Gastroesophageal sphincter (tissue), 4 donors: ENCODE results near the gene SLC35C1. TPM values are rescaled to one million over a fixed set of nuclear protein-coding genes. Genes with fewer than 3 reads are reported as not detected.

Experiments
- ATAC-seq: fragments of 150-250 bp; one replicate; pipeline ENCODE4 v1.9.1; 2016; ENCODE audit warnings: mild to moderate bottlenecking, moderate library complexity
- H3K27ac ChIP-seq, 4 donors: fragments of 200-600 bp; sonication (generic) in 3 of 4; 1 replicate in 3 of 4; 2 replicates in 1 of 4; pipeline ENCODE4 v1.5.1; 2016 to 2019
- H3K27me3 ChIP-seq: fragments of 200-600 bp; sonication (generic); one replicate; pipeline ENCODE4 v1.5.1; 2019
- H3K36me3 ChIP-seq, 2 donors: fragments of 200-600 bp; sonication (generic); one replicate each; pipeline ENCODE4 v1.5.1; 2019; ENCODE audit warnings: control low read depth in 1 of 2
- H3K4me1 ChIP-seq, 3 donors: fragments of 200-600 bp; sonication (generic); 1 replicate in 2 of 3; 2 replicates in 1 of 3; pipeline ENCODE4 v1.5.1; 2016 to 2019; ENCODE audit warnings: control low read depth in 2 of 3
- H3K4me3 ChIP-seq, 2 donors: fragments of 200-600 bp; sonication (generic); one replicate each; pipeline ENCODE4 v1.5.1; 2019; ENCODE audit warnings: mild to moderate bottlenecking in 1 of 2, moderate library complexity in 1 of 2
- H3K9me3 ChIP-seq, 3 donors: fragments of 200-600 bp; sonication (generic); one replicate each; pipeline ENCODE4 v1.5.1; 2017 to 2019; ENCODE audit warnings: control low read depth in 2 of 3
- CTCF ChIP-seq, 4 experiments: fragments of 200-600 bp in 2 of 4; fragments of 450-650 bp in 2 of 4; sonication (generic) in 1 of 4; IDR thresholded peaks; one replicate each; pipeline ENCODE4 v1.5.1; 2017 to 2019; ENCODE audit warnings: antibody characterized with exemption in 4 of 4, mild to moderate bottlenecking in 2 of 4, moderate library complexity in 2 of 4
- EP300 ChIP-seq: sonication (generic); formaldehyde crosslinking; IDR thresholded peaks from one replicate; pipeline ENCODE4 v1.6.1; 2017; ENCODE audit warnings: antibody characterized with exemption, mild to moderate bottlenecking
- POLR2A ChIP-seq, 2 donors: fragments of 450-650 bp; IDR thresholded peaks; one replicate each; pipeline ENCODE4 v1.6.1; 2017; ENCODE audit warnings: antibody characterized with exemption in 2 of 2, mild to moderate bottlenecking in 2 of 2, moderate library complexity in 1 of 2
- POLR2AphosphoS5 ChIP-seq: sonication (generic); formaldehyde crosslinking; IDR thresholded peaks from one replicate; pipeline ENCODE4 v1.6.1; 2017; ENCODE audit warnings: antibody characterized with exemption
- WGBS, 2 donors: methylation state at CpG; one replicate each; pipeline ENCODE4 v1.1.5; 2018; ENCODE audit warnings: low coverage in 1 of 2; 5-methylcytosine and 5-hydroxymethylcytosine counted together
- total RNA-seq, 4 donors: library from RNA; depleted of rRNA; stranded (reverse); fragments of >200 nt; gene quantifications; one replicate each; pipeline ENCODE4 v1.1.0, GENCODE V29; 2016

The SLC35C1 gene
- total RNA-seq, 4 donors from 2014 or later, result 6.8 to 22.3 (median 8.5) TPM

GRCh38 chr11:45812581-45813548 lies 7.9 kb downstream of the SLC35C1 start:
- Histone ChIP-seq H3K9me3 (no peaks in the 10 kb centered on the region), H3K4me1 (peaks cover 0 to 24% (median under 1%) of the 10 kb centered on the region in 3 donors), H3K27ac (no peak overlapping the region), H3K4me3 (no peak overlapping the region), H3K27me3 (no peaks in the 10 kb centered on the region), H3K36me3 (peaks cover 0 to 40% of the 10 kb centered on the region in 2 donors)
- TF ChIP-seq CTCF (IDR thresholded peaks at IDR 0.05), result no peak
- no peak for TF ChIP-seq POLR2AphosphoS5
- TF ChIP-seq POLR2A (IDR thresholded peaks at IDR 0.05), result no peak
- no peak for TF ChIP-seq EP300
- ATAC-seq, result no peak
- 75 to 79% methylated on average over 5 of the region's 7 CpGs for WGBS, 2 donors

DNA sequence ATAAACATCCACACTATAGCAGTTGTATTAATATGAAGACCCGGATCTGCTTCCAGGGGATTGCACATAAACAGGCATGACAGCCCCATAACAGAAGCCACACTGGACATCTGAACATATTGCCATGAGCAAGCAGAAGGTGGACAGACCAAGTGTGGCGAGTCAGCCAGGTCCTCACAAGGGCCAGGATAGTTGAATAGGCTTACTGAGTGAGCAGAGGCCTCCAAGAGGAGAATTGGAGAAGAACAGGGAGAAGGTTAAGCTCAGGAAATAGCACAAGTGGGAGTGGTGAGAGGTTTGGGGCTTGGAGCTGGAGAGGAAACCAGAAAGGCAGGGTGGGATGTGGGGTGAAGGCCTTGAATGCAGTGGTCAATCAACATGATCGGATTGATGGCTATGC lies 10.8 kb downstream of the SLC35C1 start:
- H3K27ac ChIP-seq, result no peak overlapping the region
- H3K4me3 ChIP-seq, result no peak overlapping the region
- TF ChIP-seq POLR2A (IDR thresholded peaks at IDR 0.05) (no peak), CTCF (IDR thresholded peaks at IDR 0.05) (no peak), EP300 (no peak), POLR2AphosphoS5 (no peak)
- H3K9me3 ChIP-seq, result no peaks in the 10 kb centered on the region
- WGBS, 2 donors, result 65 to 100% methylated on average over 1 to 3 of the region's 3 CpGs
- H3K4me1 ChIP-seq, result no peaks in the 10 kb centered on the region
- H3K27me3 ChIP-seq, result no peaks in the 10 kb centered on the region
- H3K36me3 ChIP-seq, result peaks cover 0 to 20% of the 10 kb centered on the region in 2 donors
- ATAC-seq, result no peak

DNA sequence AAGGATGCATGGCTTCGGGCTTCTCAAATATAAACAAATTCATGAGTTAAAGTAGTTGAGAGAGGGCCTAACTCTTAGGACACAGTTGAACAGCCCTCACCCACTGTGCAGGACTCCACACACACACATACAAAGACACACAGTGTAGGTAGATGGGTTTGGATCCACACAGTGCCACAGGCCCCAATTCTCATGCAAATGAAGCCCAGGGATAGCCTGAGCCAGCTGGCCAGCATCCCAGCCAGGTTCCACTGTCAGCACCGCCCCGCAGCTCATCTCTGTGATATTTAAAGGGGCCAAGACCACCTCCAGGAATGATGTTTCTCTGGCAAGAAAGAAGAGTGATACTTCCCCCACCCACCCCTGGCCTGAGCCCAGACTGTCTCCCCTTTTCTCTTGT lies 11.7 kb downstream of the SLC35C1 start:
- Histone ChIP-seq H3K27ac (no peak overlapping the region), H3K4me1 (no peaks in the 10 kb centered on the region), H3K27me3 (no peaks in the 10 kb centered on the region), H3K36me3 (peaks cover 0 to 12% of the 10 kb centered on the region in 2 donors), H3K9me3 (no peaks in the 10 kb centered on the region), H3K4me3 (no peak overlapping the region)
- TF ChIP-seq POLR2AphosphoS5, result no peak
- TF ChIP-seq CTCF (IDR thresholded peaks at IDR 0.05), result no peak
- no peak for TF ChIP-seq EP300
- no peak for TF ChIP-seq POLR2A (IDR thresholded peaks at IDR 0.05)
- 52% methylated on average over 3 of the region's 3 CpGs; no CpG with 5 or more reads in 1 of the 2 donors for WGBS, 2 donors
- no peak for ATAC-seq

GRCh38 chr11:45817191-45817590 lies 12.2 kb downstream of the SLC35C1 start:
- Histone ChIP-seq H3K4me1 (no peaks in the 10 kb centered on the region), H3K9me3 (no peaks in the 10 kb centered on the region), H3K27ac (no peak overlapping the region), H3K36me3 (peaks cover 0 to 6% of the 10 kb centered on the region in 2 donors), H3K4me3 (no peak overlapping the region), H3K27me3 (no peaks in the 10 kb centered on the region)
- no peak for ATAC-seq
- TF ChIP-seq POLR2AphosphoS5 (no peak), CTCF (IDR thresholded peaks at IDR 0.05) (no peak), POLR2A (IDR thresholded peaks at IDR 0.05) (no peak), EP300 (no peak)
- 85 to 100% methylated on average over 2 of the region's 7 CpGs for WGBS, 2 donors
